BLaER1 (cell line): ENCODE results near the gene ZNF598.

Experiments used
- H3K27ac ChIP-seq: shearing (Covaris generic); formaldehyde crosslinking; 2 replicates; pipeline ENCODE4 v1.8.1; 2022
- H3K27me3 ChIP-seq: shearing (Covaris generic); formaldehyde crosslinking; 2 replicates; pipeline ENCODE4 v1.8.1; 2022
- H3K36me3 ChIP-seq: shearing (Covaris generic); formaldehyde crosslinking; 2 replicates; pipeline ENCODE4 v1.8.1; 2022
- H3K4me1 ChIP-seq: shearing (Covaris generic); formaldehyde crosslinking; 2 replicates; pipeline ENCODE4 v1.8.1; 2022
- H3K4me2 ChIP-seq: shearing (Covaris generic); formaldehyde crosslinking; 2 replicates; pipeline ENCODE4 v1.8.1; 2022
- H3K4me3 ChIP-seq: shearing (Covaris generic); formaldehyde crosslinking; 2 replicates; pipeline ENCODE4 v1.8.1; 2022
- H3K9ac ChIP-seq: shearing (Covaris generic); formaldehyde crosslinking; 2 replicates; pipeline ENCODE4 v1.8.1; 2022
- H3K9me3 ChIP-seq: shearing (Covaris generic); formaldehyde crosslinking; 2 replicates; pipeline ENCODE4 v1.8.1; 2022
- H4K20me1 ChIP-seq: shearing (Covaris generic); formaldehyde crosslinking; 2 replicates; pipeline ENCODE4 v1.8.1; 2022
- Cebpa-rat ChIP-seq: shearing (Covaris generic); IDR thresholded peaks from 2 replicates; pipeline ENCODE4 v1.8.1; 2022

ZNF598 gene

DNA sequence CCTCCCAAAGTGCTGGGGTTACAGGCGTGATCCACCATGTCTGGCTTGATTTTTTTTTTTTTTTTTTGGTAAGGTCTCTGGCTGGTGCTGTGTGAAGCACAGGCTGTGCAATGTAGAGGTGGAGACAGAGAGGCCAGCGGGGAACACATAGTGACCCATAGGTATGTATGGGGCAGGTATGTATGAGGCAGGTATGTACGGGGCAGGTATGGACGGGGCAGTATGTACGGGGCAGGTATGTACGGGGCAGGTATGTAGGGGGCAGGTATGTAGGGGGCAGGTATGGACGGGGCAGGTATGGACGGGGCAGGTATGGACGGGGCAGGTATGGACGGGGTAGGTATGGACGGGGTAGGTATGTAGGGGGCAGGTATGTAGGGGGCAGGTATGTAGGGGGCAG is 60.1 kb downstream of the ZNF598 start:
- H3K27me3 ChIP-seq, result no peaks in the 10 kb centered on the region
- no peaks in the 10 kb centered on the region for H3K36me3 ChIP-seq
- no peak overlapping the region for H3K4me2 ChIP-seq
- no peaks in the 10 kb centered on the region for H4K20me1 ChIP-seq
- H3K27ac ChIP-seq, result no peak overlapping the region
- no peak overlapping the region for H3K9ac ChIP-seq
- no peaks in the 10 kb centered on the region for H3K4me1 ChIP-seq
- no peak for TF ChIP-seq Cebpa-rat
- no peaks in the 10 kb centered on the region for H3K9me3 ChIP-seq
- no peak overlapping the region for H3K4me3 ChIP-seq
